OCI-LY1 (cell line): ENCODE measurements around the gene IL1R2.

ENCODE experiments used
- CTCF ChIP-seq: fragments of 200-600 bp; sonication (generic), shearing (Covaris generic); IDR thresholded peaks from 2 replicates; pipeline ENCODE4 v1.5.1; 2017; ENCODE audit warnings: mild to moderate bottlenecking, antibody characterized with exemption, low read length, moderate library complexity, mixed read lengths
- EZH2 ChIP-seq: fragments of 200-600 bp; sonication (generic), shearing (Covaris generic); IDR thresholded peaks from 2 replicates; pipeline ENCODE4 v1.8.0; 2017; ENCODE audit warnings: borderline replicate concordance, mixed run types, mild to moderate bottlenecking, antibody characterized with exemption, low read length, moderate library complexity, mixed read lengths

- TF ChIP-seq CTCF: no peak
- TF ChIP-seq EZH2: no peak
Measured at GRCh38 chr2:102000813-102001766, 9.3 kb downstream of the IL1R2 start.
